Measurements from ENCODE around the gene GPC6. TPM values are rescaled to one million over a fixed set of nuclear protein-coding genes. Genes with fewer than 3 reads are reported as not detected.

GPC6 gene
- total and polyA plus RNA-seq, 2 donors (not counting 3 experiments of a cell fraction or from before 2014, with no cell fraction given), result 0.01 TPM; not detected in 1

DNA sequence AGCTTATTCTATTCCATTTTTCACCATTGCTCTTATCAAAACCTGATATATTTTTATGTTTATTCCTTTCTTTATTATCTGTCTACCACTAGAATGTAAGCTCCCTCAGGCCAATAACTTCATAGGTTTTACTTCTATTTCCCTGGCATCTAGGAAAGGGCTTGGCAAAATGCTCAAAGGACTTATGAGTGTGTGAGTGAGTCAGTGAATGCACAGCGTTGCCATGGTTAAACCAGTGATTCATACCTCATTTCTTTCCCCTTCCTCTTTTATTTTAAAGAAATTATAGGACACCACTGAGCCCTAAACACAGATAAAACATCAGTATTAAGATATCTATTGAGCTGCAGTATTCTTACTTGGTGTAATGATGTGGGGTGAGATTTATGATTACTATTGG lies 162.1 kb downstream of the GPC6 start:
- peaks cover 9% of the 10 kb centered on the region for H3K9me3 ChIP-seq (replicated peaks; ENCODE audit: control insufficient read depth, insufficient read depth, low read length)
- no peak for FAIRE-seq
- no peak overlapping the region for H3K4me2 ChIP-seq (ENCODE audit: insufficient read depth, low read length)
- no peaks in the 10 kb centered on the region for H3K27me3 ChIP-seq (ENCODE audit: control insufficient read depth in 2 of 2, insufficient read depth in 2 of 2, low read length in 2 of 2)
- H3K4me3 ChIP-seq (replicated peaks in 1 of 3; ENCODE audit: insufficient read depth in 1 of 3, low read depth in 1 of 3, low read length in 3 of 3), result no peak overlapping the region
- no peaks in the 10 kb centered on the region for H3K9me1 ChIP-seq (replicated peaks; ENCODE audit: control insufficient read depth, extremely low read depth, insufficient read depth, low read length)
- H3K4me1 ChIP-seq (ENCODE audit: control insufficient read depth, extremely low read depth, insufficient read depth, low read length), result no peaks in the 10 kb centered on the region
- BruUV-seq (replicated peaks), result no TSS peak
- H3K79me2 ChIP-seq (ENCODE audit: control insufficient read depth, insufficient read depth, low read length), result no peaks in the 10 kb centered on the region
- ChIA-PET POLR2A (no interaction called here), CTCF (no interaction called here)
- DNase-seq (ENCODE audit: low read depth, low spot score), result no peak
- TF ChIP-seq EZH2 (IDR thresholded peaks at IDR 0.05; ENCODE audit: borderline replicate concordance, low read depth, low read length, severe bottlenecking), result no peak
- no peak for TF ChIP-seq POLR2A (IDR thresholded peaks at IDR 0.05; ENCODE audit: low read depth, low read length)
- TF ChIP-seq POLR2AphosphoS5 (IDR thresholded peaks at IDR 0.05; ENCODE audit: insufficient read depth, low read depth, low read length), result no peak
- TF ChIP-seq JUN (IDR thresholded peaks at IDR 0.05; ENCODE audit: borderline replicate concordance, insufficient read depth, insufficient read length, low read depth), result no peak
- TF ChIP-seq GATA2 (IDR thresholded peaks at IDR 0.05; ENCODE audit: insufficient read depth, insufficient read length, low read depth, low read length), result no peak
- TF ChIP-seq FOS (IDR thresholded peaks at IDR 0.05; ENCODE audit: borderline replicate concordance, insufficient read depth, low read length), result no peak
- TF ChIP-seq MAX (IDR thresholded peaks at IDR 0.05; ENCODE audit: insufficient read depth, insufficient read length), result no peak
- TF ChIP-seq MYC (IDR thresholded peaks at IDR 0.05; ENCODE audit: low read depth, low read length), result no peak
- TF ChIP-seq CTCF (IDR thresholded peaks at IDR 0.05; ENCODE audit: extremely low read depth in 1 of 2, insufficient read depth in 1 of 2, low read depth in 1 of 2, low read length in 2 of 2), result no peak
- no peak overlapping the region for H3K27ac ChIP-seq (ENCODE audit: insufficient read depth, low read depth, low read length)
- H3K9ac ChIP-seq (replicated peaks; ENCODE audit: extremely low read depth, insufficient read depth, low read length), result no peak overlapping the region
- H3K36me3 ChIP-seq (ENCODE audit: control insufficient read depth in 2 of 2, extremely low read depth in 1 of 2, insufficient read depth in 2 of 2, low read length in 2 of 2), result no peaks in the 10 kb centered on the region
- no peak overlapping the region for H2AFZ ChIP-seq (ENCODE audit: low read depth, low read length)
- no peaks in the 10 kb centered on the region for H4K20me1 ChIP-seq (replicated peaks; ENCODE audit: control insufficient read depth, extremely low read depth, insufficient read depth, low read length)
- dilution Hi-C loops (cut with MboI; ENCODE audit: extremely low pct_ligation_motif_present, low sequenced_read_pairs) (no loop called here), intact Hi-C loops (cut with micrococcal nuclease) (no loop called here)

All from endothelial cell of umbilical vein (primary cell).